GM06990 (cell line): Measurements from ENCODE around the gene MANSC1.

Source experiments
- DNase-seq: peaks from one replicate; pipeline ENCODE4 v3.0.0-alpha.2; 2011; ENCODE audit not compliant: insufficient read length; ENCODE audit errors: extremely low read depth
- H3K27me3 ChIP-seq: replicated peaks from 2 replicates; pipeline ENCODE4 v1.6.0; 2011; ENCODE audit warnings: low read length; ENCODE audit not compliant: control insufficient read depth, insufficient read depth
- H3K36me3 ChIP-seq: 2 replicates; pipeline ENCODE4 v1.5.1; 2011; ENCODE audit warnings: low read length; ENCODE audit not compliant: control insufficient read depth, insufficient read depth
- H3K4me3 ChIP-seq: replicated peaks from 2 replicates; pipeline ENCODE4 v1.5.1; 2011; ENCODE audit warnings: low read depth, mild to moderate bottlenecking, control low read depth, low read length
- TF ChIP-seq, protein P1 (sequence below): IDR thresholded peaks from 2 replicates; pipeline ENCODE4 v1.5.1; 2011; ENCODE audit warnings: low read length, control low read depth, mild to moderate bottlenecking, inconsistent platforms; ENCODE audit not compliant: insufficient read depth, poor library complexity, severe bottlenecking

MANSC1 gene

GRCh38 chr12:12290206-12290605, 59.8 kb downstream of the MANSC1 start:
- H3K36me3 ChIP-seq = no peaks in the 10 kb centered on the region
- no peak overlapping the region for H3K4me3 ChIP-seq
- TF ChIP-seq, protein P1, sequence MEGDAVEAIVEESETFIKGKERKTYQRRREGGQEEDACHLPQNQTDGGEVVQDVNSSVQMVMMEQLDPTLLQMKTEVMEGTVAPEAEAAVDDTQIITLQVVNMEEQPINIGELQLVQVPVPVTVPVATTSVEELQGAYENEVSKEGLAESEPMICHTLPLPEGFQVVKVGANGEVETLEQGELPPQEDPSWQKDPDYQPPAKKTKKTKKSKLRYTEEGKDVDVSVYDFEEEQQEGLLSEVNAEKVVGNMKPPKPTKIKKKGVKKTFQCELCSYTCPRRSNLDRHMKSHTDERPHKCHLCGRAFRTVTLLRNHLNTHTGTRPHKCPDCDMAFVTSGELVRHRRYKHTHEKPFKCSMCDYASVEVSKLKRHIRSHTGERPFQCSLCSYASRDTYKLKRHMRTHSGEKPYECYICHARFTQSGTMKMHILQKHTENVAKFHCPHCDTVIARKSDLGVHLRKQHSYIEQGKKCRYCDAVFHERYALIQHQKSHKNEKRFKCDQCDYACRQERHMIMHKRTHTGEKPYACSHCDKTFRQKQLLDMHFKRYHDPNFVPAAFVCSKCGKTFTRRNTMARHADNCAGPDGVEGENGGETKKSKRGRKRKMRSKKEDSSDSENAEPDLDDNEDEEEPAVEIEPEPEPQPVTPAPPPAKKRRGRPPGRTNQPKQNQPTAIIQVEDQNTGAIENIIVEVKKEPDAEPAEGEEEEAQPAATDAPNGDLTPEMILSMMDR = no peak
- no peak for DNase-seq
- no peaks in the 10 kb centered on the region for H3K27me3 ChIP-seq

- Histone ChIP-seq H3K27me3 (no peaks in the 10 kb centered on the region), H3K4me3 (no peak overlapping the region), H3K36me3 (no peaks in the 10 kb centered on the region)
- no peak for DNase-seq
- TF ChIP-seq, protein P1 = no peak
These were observed 63.6 kb downstream of the MANSC1 start for GRCh38 chr12:12286441-12286840.

DNA sequence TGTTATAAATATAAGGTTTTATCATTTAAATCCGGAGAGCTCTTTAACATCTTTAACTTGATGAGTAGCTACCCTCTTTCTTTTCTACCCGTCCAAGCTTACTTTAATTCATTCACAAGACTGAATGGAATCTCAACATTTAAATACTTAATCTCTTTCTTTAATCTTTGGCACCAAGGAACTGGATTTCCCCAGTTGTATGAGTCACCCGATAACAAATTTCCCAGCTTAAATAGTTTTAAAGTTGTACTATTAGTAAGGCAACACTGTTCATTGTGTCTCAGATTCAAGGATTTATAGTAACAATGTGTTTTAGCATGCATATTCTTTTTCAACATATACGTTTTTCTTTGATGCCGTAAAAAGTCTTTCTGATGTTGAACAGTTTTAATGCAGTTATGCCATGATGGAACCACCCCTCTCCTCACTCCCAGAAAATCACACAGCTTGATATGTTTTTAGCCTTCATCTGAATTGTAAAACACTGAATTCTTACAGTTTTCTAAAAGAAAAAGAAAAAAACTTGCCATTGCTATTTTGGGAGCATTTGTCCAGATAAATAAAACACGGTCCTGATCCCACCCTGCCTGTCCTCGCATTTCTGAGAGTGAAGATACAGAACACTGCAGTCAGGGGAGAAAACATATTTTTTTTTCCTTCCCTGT, 67.1 kb downstream of the MANSC1 start:
- no peak overlapping the region for H3K4me3 ChIP-seq
- DNase-seq = no peak
- no peaks in the 10 kb centered on the region for H3K27me3 ChIP-seq
- TF ChIP-seq, protein P1 = no peak
- no peaks in the 10 kb centered on the region for H3K36me3 ChIP-seq

DNA sequence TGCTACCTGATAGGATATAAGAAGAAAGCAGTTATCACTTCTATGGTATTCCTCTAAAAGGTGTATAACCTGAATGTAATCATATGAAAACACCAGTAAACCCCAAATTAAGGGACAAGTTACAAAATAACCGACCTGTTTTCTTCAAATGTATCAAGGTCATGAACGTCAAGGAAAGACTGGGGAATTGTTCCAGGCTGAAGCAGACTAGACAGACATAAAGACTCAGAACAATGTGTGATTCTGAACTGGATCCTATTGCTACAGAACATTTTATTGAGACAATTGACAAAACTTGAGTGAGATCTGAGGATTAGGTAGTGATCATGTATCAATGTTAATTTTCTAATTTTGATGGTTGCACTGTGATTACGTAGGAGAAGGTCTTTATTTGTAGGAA, 67.8 kb downstream of the MANSC1 start:
- no peak overlapping the region for H3K4me3 ChIP-seq
- H3K27me3 ChIP-seq = no peaks in the 10 kb centered on the region
- DNase-seq = no peak
- TF ChIP-seq, protein P1 = no peak
- no peaks in the 10 kb centered on the region for H3K36me3 ChIP-seq

- H3K4me3 ChIP-seq = no peak overlapping the region
- no peaks in the 10 kb centered on the region for H3K36me3 ChIP-seq
- TF ChIP-seq, protein P1 = no peak
- DNase-seq = no peak
- H3K27me3 ChIP-seq = no peaks in the 10 kb centered on the region
These were observed 68.9 kb downstream of the MANSC1 start for GRCh38 chr12:12281134-12281533.

- Histone ChIP-seq H3K27me3 (no peaks in the 10 kb centered on the region), H3K36me3 (no peaks in the 10 kb centered on the region), H3K4me3 (no peak overlapping the region)
- TF ChIP-seq, protein P1 = no peak
- no peak for DNase-seq
These were observed 71.1 kb downstream of the MANSC1 start for GRCh38 chr12:12278899-12279298.
